GM12878 (cell line): ENCODE results near the gene SLC12A3. TPM values are rescaled to one million over a fixed set of nuclear protein-coding genes. Genes with fewer than 3 reads are reported as not detected.

Experiments used
- ATAC-seq: fragments of 200-7000 bp; cut with Tn5 transposase; 3 replicates; pipeline ENCODE4 v1.9.1; 2020; ENCODE audit warnings: mild to moderate bottlenecking, moderate library complexity
- BruUV-seq: library from RNA; stranded (reverse); fragments of 400-500 nt; replicated peaks from 2 replicates; lab custom pipeline; 2021; lab: Mats Ljungman, UMichigan
- CTCF ChIA-PET: fragments of 300-600 bp; sonication (Branson Sonifier 250); formaldehyde crosslinking; extraction: SDS; loops from one replicate; lab custom pipeline; 2021; ENCODE audit warnings: inconsistent platforms; lab: Yijun Ruan, JAX
- POLR2A ChIA-PET: fragments of 350-600 bp; formaldehyde crosslinking; extraction: SDS; loops from one replicate; lab custom pipeline; 2021; ENCODE audit warnings: inconsistent platforms; lab: Charles Lee
- RAD21 ChIA-PET: fragments of 300-600 bp; sonication (Branson Sonifier 250); formaldehyde crosslinking; loops from one replicate; lab custom pipeline; 2023; ENCODE audit warnings: antibody characterized with exemption; ENCODE audit not compliant: unreplicated experiment; lab: Charles Lee
- SMC1A ChIA-PET: fragments of 300-600 bp; sonication (Branson Sonifier 250); formaldehyde crosslinking; loops from one replicate; lab custom pipeline; 2023; ENCODE audit not compliant: unreplicated experiment, uncharacterized antibody; lab: Charles Lee
- DNase-seq: peaks from one replicate; pipeline ENCODE4 v3.0.0-alpha.2; 2011; ENCODE audit warnings: low read depth, low spot score
- FAIRE-seq: peaks from 3 replicates; lab custom pipeline; 2011; peaks lifted over from hg19 to GRCh38; lab: Jason Lieb, UNC
- H2AFZ ChIP-seq: 2 replicates; pipeline ENCODE4 v1.6.0; 2011; ENCODE audit warnings: low read depth, low read length, control low read depth; ENCODE audit not compliant: control insufficient read depth
- H3K27ac ChIP-seq: 2 replicates; pipeline ENCODE4 v1.5.1; 2011; ENCODE audit warnings: control low read depth; ENCODE audit not compliant: control insufficient read depth, insufficient read depth
- H3K27me3 ChIP-seq, 2 experiments: replicated peaks in 1 of 2; 2 replicates each; pipeline versions ENCODE4 v1.6.0 to v1.6.1; 2011; ENCODE audit warnings: low read length in 1 of 2; ENCODE audit not compliant: control insufficient read depth in 2 of 2, insufficient read depth in 2 of 2
- H3K36me3 ChIP-seq, 2 experiments: 2 replicates each; pipeline ENCODE4 v1.5.1; 2011; ENCODE audit warnings: low read length in 1 of 2; ENCODE audit not compliant: control insufficient read depth in 2 of 2, insufficient read depth in 2 of 2
- H3K4me1 ChIP-seq: 2 replicates; pipeline ENCODE4 v1.6.1; 2011; ENCODE audit warnings: mild to moderate bottlenecking, low read length, moderate library complexity, mixed read lengths; ENCODE audit not compliant: control insufficient read depth, insufficient read depth
- H3K4me2 ChIP-seq: 2 replicates; pipeline ENCODE4 v1.6.0; 2011; ENCODE audit warnings: control low read depth; ENCODE audit not compliant: control insufficient read depth, insufficient read depth
- H3K4me3 ChIP-seq: fragments of 200-600 bp; sonication (generic); 2 replicates; pipeline ENCODE4 v1.5.1; 2016
- H3K79me2 ChIP-seq: 2 replicates; pipeline ENCODE4 v1.6.0; 2011; ENCODE audit warnings: low read length; ENCODE audit not compliant: control insufficient read depth, insufficient read depth
- H3K9ac ChIP-seq: 2 replicates; pipeline ENCODE4 v1.8.0; 2011; ENCODE audit warnings: low read length, control low read depth, mixed read lengths; ENCODE audit not compliant: control insufficient read depth, insufficient read depth
- H3K9me3 ChIP-seq: replicated peaks from 3 replicates; pipeline ENCODE4 v1.5.1; 2011; ENCODE audit warnings: mild to moderate bottlenecking, low read length; ENCODE audit not compliant: control insufficient read depth, insufficient read depth
- H4K20me1 ChIP-seq: 2 replicates; pipeline ENCODE4 v1.6.0; 2011; ENCODE audit not compliant: control insufficient read depth, insufficient read depth
- FOS ChIP-seq: IDR thresholded peaks from 3 replicates; pipeline ENCODE4 v1.6.1; 2011; ENCODE audit warnings: borderline replicate concordance; ENCODE audit not compliant: insufficient read length; ENCODE audit errors: extremely low read depth
- POLR2A ChIP-seq: IDR thresholded peaks from 2 replicates; pipeline ENCODE4 v1.6.1; 2011; ENCODE audit warnings: low read depth, mild to moderate bottlenecking, low read length
- POLR2AphosphoS5 ChIP-seq: IDR thresholded peaks from 2 replicates; pipeline ENCODE4 v1.6.1; 2011; ENCODE audit warnings: mild to moderate bottlenecking, low read length, inconsistent platforms
- RB1 ChIP-seq: fragments of 450-650 bp; formaldehyde crosslinking; IDR thresholded peaks from 2 replicates; pipeline ENCODE4 v1.6.1; 2017; ENCODE audit warnings: mild to moderate bottlenecking, borderline replicate concordance
- WGBS: methylation state at CpG from one replicate; pipeline ENCODE4 v1.1.6; 2016; ENCODE audit warnings: low lambda C conversion rate; ENCODE audit not compliant: insufficient replicate concordance, insufficient coverage; ENCODE audit errors: missing lambda C conversion rate; 5-methylcytosine and 5-hydroxymethylcytosine counted together
- in situ Hi-C: fragments of 300-500 bp; cut with MboI; formaldehyde crosslinking; loops from 9 replicates; pipeline ENCODE4 v1.14.3; 2018; ENCODE audit warnings: mixed read lengths
- intact Hi-C: fragments of 100-400 bp; cut with micrococcal nuclease; formaldehyde crosslinking; loops from one replicate; pipeline ENCODE4 v1.14.2; 2022; ENCODE audit not compliant: unreplicated experiment
- polyA plus RNA-seq, 11 experiments: library from polyadenylated mRNA; depleted of rRNA in 4 of 11; unstranded in 6 of 11; stranded (reverse) in 5 of 11; fragments of >200 nt; fragmentation: Nextera tagmentation in 4 of 11; fragmentation: Illumina TruSeq in 1 of 11; extraction: Ambion mirVana in 4 of 11; extraction: Trizol in 1 of 11; gene quantifications; 1 replicate in 1 of 11; 2 replicates in 10 of 11; pipeline versions ENCODE4 v1.2.1 to v1.2.3, GENCODE V29; 2011 to 2016; ENCODE audit warnings: inconsistent platforms in 2 of 11, missing spikeins in 2 of 11, low read depth in 1 of 11
- total RNA-seq, 4 experiments: library from RNA; depleted of rRNA in 3 of 4; stranded (reverse); fragments of >200 nt in 3 of 4; fragmentation: Illumina TruSeq in 1 of 4; extraction: Trizol in 1 of 4; gene quantifications; 2 replicates each; pipeline versions ENCODE4 v1.2.1 to v1.2.3, GENCODE V29; 2013 to 2021
- TF ChIP-seq, protein P1 (sequence below): fragments of 450-650 bp; formaldehyde crosslinking; IDR thresholded peaks from 2 replicates; pipeline ENCODE4 v1.5.0; 2022; ENCODE audit warnings: mild to moderate bottlenecking, missing genetic modification characterization

Gene SLC12A3
- total and polyA plus RNA-seq, 10 of the 15 experiments (the other 5 are each of a cell fraction or from before 2014, with no cell fraction given), result 0.05 to 6.3 (median 3.1) TPM

DNA sequence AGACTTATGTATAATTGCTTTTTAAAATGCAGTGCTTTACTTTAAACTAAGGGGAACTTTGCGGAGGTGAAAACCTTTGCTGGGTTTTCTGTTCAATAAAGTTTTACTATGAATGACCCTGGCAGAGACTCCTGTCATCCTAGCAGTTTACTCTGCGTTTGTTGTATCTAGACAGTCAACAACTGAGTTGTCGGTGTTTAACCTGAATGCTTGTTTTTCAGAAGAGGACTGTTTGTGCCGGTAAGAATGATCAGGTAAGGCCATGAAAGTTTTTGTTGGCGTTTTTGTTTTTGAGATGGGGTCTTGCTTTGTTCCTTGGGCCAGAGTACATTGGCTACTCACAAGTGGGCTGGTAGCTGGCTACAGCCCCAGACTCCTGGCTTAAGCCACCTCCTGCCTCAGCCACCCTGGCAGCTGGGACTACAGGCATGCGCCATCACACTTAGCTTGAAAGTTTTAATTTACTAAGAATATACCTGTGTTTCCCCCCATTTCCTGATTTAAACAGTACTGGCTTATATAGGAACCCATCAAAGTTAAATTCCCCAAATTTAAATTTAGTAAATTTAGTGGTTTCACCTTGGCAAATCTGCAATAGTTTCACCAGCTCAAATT, 78.9 kb downstream of the SLC12A3 start:
- no peak for ATAC-seq

More for the DNA sequence above, 78.9 kb downstream of the SLC12A3 start:
- H4K20me1 ChIP-seq, result no peaks in the 10 kb centered on the region; the same call in 1 of the 2 replicates
- no peak for TF ChIP-seq RB1
- TF ChIP-seq POLR2AphosphoS5, result peak; percentile 42; the same call in 1 of the 2 replicates
- no peak for TF ChIP-seq FOS
- peak; percentile 44; the same call in 1 of the 2 replicates for TF ChIP-seq POLR2A
- TF ChIP-seq, protein P1, sequence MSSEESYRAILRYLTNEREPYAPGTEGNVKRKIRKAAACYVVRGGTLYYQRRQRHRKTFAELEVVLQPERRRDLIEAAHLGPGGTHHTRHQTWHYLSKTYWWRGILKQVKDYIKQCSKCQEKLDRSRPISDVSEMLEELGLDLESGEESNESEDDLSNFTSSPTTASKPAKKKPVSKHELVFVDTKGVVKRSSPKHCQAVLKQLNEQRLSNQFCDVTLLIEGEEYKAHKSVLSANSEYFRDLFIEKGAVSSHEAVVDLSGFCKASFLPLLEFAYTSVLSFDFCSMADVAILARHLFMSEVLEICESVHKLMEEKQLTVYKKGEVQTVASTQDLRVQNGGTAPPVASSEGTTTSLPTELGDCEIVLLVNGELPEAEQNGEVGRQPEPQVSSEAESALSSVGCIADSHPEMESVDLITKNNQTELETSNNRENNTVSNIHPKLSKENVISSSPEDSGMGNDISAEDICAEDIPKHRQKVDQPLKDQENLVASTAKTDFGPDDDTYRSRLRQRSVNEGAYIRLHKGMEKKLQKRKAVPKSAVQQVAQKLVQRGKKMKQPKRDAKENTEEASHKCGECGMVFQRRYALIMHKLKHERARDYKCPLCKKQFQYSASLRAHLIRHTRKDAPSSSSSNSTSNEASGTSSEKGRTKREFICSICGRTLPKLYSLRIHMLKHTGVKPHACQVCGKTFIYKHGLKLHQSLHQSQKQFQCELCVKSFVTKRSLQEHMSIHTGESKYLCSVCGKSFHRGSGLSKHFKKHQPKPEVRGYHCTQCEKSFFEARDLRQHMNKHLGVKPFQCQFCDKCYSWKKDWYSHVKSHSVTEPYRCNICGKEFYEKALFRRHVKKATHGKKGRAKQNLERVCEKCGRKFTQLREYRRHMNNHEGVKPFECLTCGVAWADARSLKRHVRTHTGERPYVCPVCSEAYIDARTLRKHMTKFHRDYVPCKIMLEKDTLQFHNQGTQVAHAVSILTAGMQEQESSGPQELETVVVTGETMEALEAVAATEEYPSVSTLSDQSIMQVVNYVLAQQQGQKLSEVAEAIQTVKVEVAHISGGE (CRISPR knock-in tag), result no peak
- TF ChIP-seq, all 136 proteins: peak for 2
- no peaks in the 10 kb centered on the region for H3K9me3 ChIP-seq
- peaks cover 7 to 46% of the 10 kb centered on the region in 2 experiments for H3K36me3 ChIP-seq
- no peak for FAIRE-seq
- intact Hi-C loops (no loop called here), in situ Hi-C loops (no loop called here)
- no peak for DNase-seq
- ChIA-PET CTCF (interaction anchor here (0.7 to 3.9 kb wide), 11 partner anchors 8 to 81 kb away, joined by 3 to 45 read pairs (median 3); no protein-coding TSS in a partner anchor), SMC1A (interaction anchor here (1.1 to 3.3 kb wide), 6 partner anchors 10 to 81 kb away, joined by 3 to 18 read pairs (median 13); no protein-coding TSS in a partner anchor), POLR2A (interaction anchor here (0.8 to 21.1 kb wide), 8 partner anchors 11 to 102 kb away, joined by 3 to 306 read pairs (median 4); partner anchors contain the start of gene HERPUD1), RAD21 (interaction anchor here (0.6 to 2.3 kb wide), 10 partner anchors 11 to 108 kb away, joined by 3 to 15 read pairs (median 3); no protein-coding TSS in a partner anchor)
- H3K79me2 ChIP-seq, result no peaks in the 10 kb centered on the region; the same call in none of the 2 replicates
- WGBS, result 27% methylated on average over 6 of the region's 6 CpGs
- H3K27ac ChIP-seq, result peak overlapping the region; percentile 22; the same call in 1 of the 2 replicates
- no TSS peak for BruUV-seq
- H2AFZ ChIP-seq, result no peak overlapping the region
- no peak overlapping the region; the same call in 1 of the 2 replicates for H3K4me2 ChIP-seq
- no peak overlapping the region; the same call in 1 of the 2 replicates for H3K9ac ChIP-seq
- H3K27me3 ChIP-seq, result no peaks in the 10 kb centered on the region
- no peak overlapping the region for H3K4me3 ChIP-seq
- H3K4me1 ChIP-seq, result peaks cover 55% of the 10 kb centered on the region
